ENCODE data around the gene BTRC. TPM values are rescaled to one million over a fixed set of nuclear protein-coding genes. Genes with fewer than 3 reads are reported as not detected.

The BTRC gene
- polyA plus RNA-seq, 3 donors = 2.8 to 4.3 (median 3.1) TPM

- Mint-ChIP-seq H3K4me1 (peaks cover 20% of the 10 kb centered on the region), H3K27me3 (ENCODE audit: low read depth in 3 of 3) (peaks cover 4 to 11% (median 5%) of the 10 kb centered on the region in 3 donors), H3K36me3 (peaks cover 4 to 10% of the 10 kb centered on the region in 2 donors), H3K4me3 (peak overlapping the region; percentile 93 to 97), H3K9me3 (no peaks in the 10 kb centered on the region), H3K27ac (peak overlapping the region; percentile 22 to 92 (median 86))
- WGBS (ENCODE audit: insufficient coverage) = 0% methylated on average over 29 of the region's 29 CpGs
- Histone ChIP-seq H2AFZ (ENCODE audit: insufficient read depth, low read depth, low read length, poor library complexity, severe bottlenecking) (peak overlapping the region; percentile 96), H3K79me2 (ENCODE audit: insufficient read depth, low read length) (peaks cover 24% of the 10 kb centered on the region), H4K20me1 (ENCODE audit: insufficient read depth, low read length) (no peaks in the 10 kb centered on the region), H3K27ac (ENCODE audit: low read depth in 1 of 2, low read length in 2 of 2) (peak overlapping the region; percentile 50 to 73), H3K4me3 (replicated peaks in 1 of 3; ENCODE audit: low read depth in 2 of 3, low read length in 3 of 3) (peak overlapping the region; percentile 63 to 89 (median 86)), H3K4me2 (replicated peaks; ENCODE audit: extremely low read depth, low read length, poor library complexity, severe bottlenecking) (peak overlapping the region; percentile 79), H3K9me3 (replicated peaks in 1 of 2; ENCODE audit: control insufficient read depth in 1 of 2, insufficient read depth in 1 of 2, low read length in 2 of 2) (no peaks in the 10 kb centered on the region), H3K9ac (ENCODE audit: insufficient read depth, low read length, poor library complexity, severe bottlenecking) (peak overlapping the region; percentile 81), H3K27me3 (ENCODE audit: control insufficient read depth in 2 of 2, insufficient read depth in 2 of 2, low read length in 2 of 2) (peaks cover under 1 to 10% of the 10 kb centered on the region in 2 donors), H3K36me3 (replicated peaks in 1 of 2; ENCODE audit: control insufficient read depth in 1 of 2, insufficient read depth in 2 of 2, low read length in 2 of 2) (no peaks in the 10 kb centered on the region), H3K4me1 (ENCODE audit: control insufficient read depth in 1 of 2, insufficient read depth in 2 of 2, low read length in 2 of 2) (peaks cover 14 to 15% of the 10 kb centered on the region in 2 donors)
- peak in 1 of 3 donors; percentile 20 for DNase-seq
- TF ChIP-seq CTCF (IDR thresholded peaks at IDR 0.05) = no peak
- intact Hi-C loops (cut with micrococcal nuclease) = loop anchor here in 1 of 2 donors (5.0 to 10.0 kb wide), 2 partner anchors 233 to 460 kb away; partner anchors contain the start of genes DPCD, OGA and POLL
Observed at GRCh38 chr10:101354328-101355071, 535 bp downstream of the BTRC start.

GRCh38 chr10:101355072-101355706, 1.2 kb downstream of the BTRC start:
- TF ChIP-seq CTCF (IDR thresholded peaks at IDR 0.05) = no peak
- H3K27ac ChIP-seq (ENCODE audit: low read depth in 1 of 2, low read length in 2 of 2) = peak overlapping the region in 1 of 2 donors; percentile 73
- H3K9me3 Mint-ChIP-seq = no peaks in the 10 kb centered on the region
- peak overlapping the region in 2 of 3 experiments; percentile 86 to 89 for H3K4me3 ChIP-seq (replicated peaks in 1 of 3; ENCODE audit: low read depth in 2 of 3, low read length in 3 of 3)
- peaks cover 20% of the 10 kb centered on the region for H3K4me1 Mint-ChIP-seq
- peaks cover 0 to 8% of the 10 kb centered on the region in 2 donors for H3K27me3 ChIP-seq (ENCODE audit: control insufficient read depth in 2 of 2, insufficient read depth in 2 of 2, low read length in 2 of 2)
- no peaks in the 10 kb centered on the region for H4K20me1 ChIP-seq (ENCODE audit: insufficient read depth, low read length)
- H3K4me3 Mint-ChIP-seq = peak overlapping the region; percentile 93 to 97
- H3K4me1 ChIP-seq (ENCODE audit: control insufficient read depth in 1 of 2, insufficient read depth in 2 of 2, low read length in 2 of 2) = peaks cover 14 to 15% of the 10 kb centered on the region in 2 donors
- peak in 1 of 3 donors; percentile 5 for DNase-seq
- peak overlapping the region; percentile 96 for H2AFZ ChIP-seq (ENCODE audit: insufficient read depth, low read depth, low read length, poor library complexity, severe bottlenecking)
- no peaks in the 10 kb centered on the region for H3K36me3 ChIP-seq (replicated peaks in 1 of 2; ENCODE audit: control insufficient read depth in 1 of 2, insufficient read depth in 2 of 2, low read length in 2 of 2)
- WGBS (ENCODE audit: insufficient coverage) = 41% methylated on average over 3 of the region's 6 CpGs
- H3K9me3 ChIP-seq (replicated peaks in 1 of 2; ENCODE audit: control insufficient read depth in 1 of 2, insufficient read depth in 1 of 2, low read length in 2 of 2) = no peaks in the 10 kb centered on the region
- peaks cover 4 to 10% of the 10 kb centered on the region in 2 donors for H3K36me3 Mint-ChIP-seq
- H3K27me3 Mint-ChIP-seq (ENCODE audit: low read depth in 3 of 3) = peaks cover 4 to 7% (median 4%) of the 10 kb centered on the region in 3 donors
- peak overlapping the region; percentile 79 for H3K4me2 ChIP-seq (replicated peaks; ENCODE audit: extremely low read depth, low read length, poor library complexity, severe bottlenecking)
- H3K79me2 ChIP-seq (ENCODE audit: insufficient read depth, low read length) = peaks cover 26% of the 10 kb centered on the region
- peak overlapping the region in 2 of 7 donors; percentile 82 to 86 for H3K27ac Mint-ChIP-seq
- H3K9ac ChIP-seq (ENCODE audit: insufficient read depth, low read length, poor library complexity, severe bottlenecking) = peak overlapping the region; percentile 81
- intact Hi-C loops (cut with micrococcal nuclease) = loop anchor here in 1 of 2 donors (10.0 kb wide), 1 partner anchor 460 kb away; the partner anchor contains the start of gene OGA
